ENCODE results near the gene CDH22. TPM values are rescaled to one million over a fixed set of nuclear protein-coding genes. Genes with fewer than 3 reads are reported as not detected.

The CDH22 gene
- total and polyA plus RNA-seq, 10 of the 15 experiments (the other 5 are each of a cell fraction or from before 2014, with no cell fraction given) = not detected

- Histone ChIP-seq H3K36me3 (ENCODE audit: control insufficient read depth in 2 of 2, insufficient read depth in 2 of 2, low read length in 1 of 2) (no peaks in the 10 kb centered on the region), H3K79me2 (ENCODE audit: control insufficient read depth, insufficient read depth, low read length) (no peaks in the 10 kb centered on the region), H3K9ac (ENCODE audit: control insufficient read depth, insufficient read depth, low read length) (no peak overlapping the region), H3K4me1 (ENCODE audit: control insufficient read depth, insufficient read depth, low read length) (no peaks in the 10 kb centered on the region), H3K27me3 (replicated peaks in 1 of 2; ENCODE audit: control insufficient read depth in 2 of 2, insufficient read depth in 2 of 2, low read length in 1 of 2) (peaks cover 5 to 14% of the 10 kb centered on the region in 2 experiments; a peak in 3 of 4 replicates), H3K27ac (ENCODE audit: control insufficient read depth, insufficient read depth) (no peak overlapping the region), H3K9me3 (replicated peaks; ENCODE audit: control insufficient read depth, insufficient read depth, low read length) (peaks cover 2% of the 10 kb centered on the region; the same call in 1 of the 3 replicates), H2AFZ (ENCODE audit: control insufficient read depth, low read depth, low read length) (no peak overlapping the region), H3K4me2 (ENCODE audit: control insufficient read depth, insufficient read depth) (no peak overlapping the region), H4K20me1 (ENCODE audit: control insufficient read depth, insufficient read depth) (no peaks in the 10 kb centered on the region; the same call in 1 of the 2 replicates), H3K4me3 (no peak overlapping the region)
- intact Hi-C loops (cut with micrococcal nuclease; ENCODE audit: unreplicated experiment) = no loop called here
- ATAC-seq = no peak
- ChIA-PET POLR2A (no interaction called here), SMC1A (ENCODE audit: uncharacterized antibody, unreplicated experiment) (interaction anchor here (0.7 kb wide), 1 partner anchor 51 kb away, joined by 3 read pairs; no protein-coding TSS in a partner anchor), RAD21 (ENCODE audit: unreplicated experiment) (interaction anchor here (1.3 kb wide), 1 partner anchor 64 kb away, joined by 4 read pairs; no protein-coding TSS in a partner anchor), CTCF (interaction anchor here (0.6 to 2.1 kb wide), 8 partner anchors 10 to 185 kb away, joined by 3 to 9 read pairs (median 4); no protein-coding TSS in a partner anchor)
- WGBS (ENCODE audit: insufficient coverage, insufficient replicate concordance, low lambda C conversion rate, missing lambda C conversion rate) = 35% methylated on average over 5 of the region's 5 CpGs
- no peak for DNase-seq (ENCODE audit: low read depth, low spot score)
- in situ Hi-C loops (cut with MboI) = no loop called here
- no TSS peak for BruUV-seq (replicated peaks)
- FAIRE-seq = no peak
- TF ChIP-seq HDGF (IDR thresholded peaks at IDR 0.05) (no peak), CTCF (IDR thresholded peaks at IDR 0.05 in 2 of 3, conservative IDR thresholded peaks at IDR 0.05 in 1 of 3; ENCODE audit: control insufficient read depth in 2 of 3, extremely low read depth in 1 of 3, insufficient read depth in 1 of 3, low read depth in 3 of 3, low read length in 3 of 3) (no peak), ESRRA (IDR thresholded peaks at IDR 0.05; ENCODE audit: low read length) (no peak), E2F4 (IDR thresholded peaks at IDR 0.05; ENCODE audit: low read depth, low read length) (no peak), NR2C1 (IDR thresholded peaks at IDR 0.05) (no peak), EED (IDR thresholded peaks at IDR 0.05; ENCODE audit: low read depth) (no peak), NFXL1 (IDR thresholded peaks at IDR 0.05; ENCODE audit: borderline replicate concordance) (no peak), HSF1 (IDR thresholded peaks at IDR 0.05; ENCODE audit: low read depth, low read length) (no peak), RELB (IDR thresholded peaks at IDR 0.05; ENCODE audit: low read depth) (no peak), POLR2A (IDR thresholded peaks at IDR 0.05; ENCODE audit: low read depth, low read length) (no peak), KDM1A (IDR thresholded peaks at IDR 0.05; ENCODE audit: borderline replicate concordance) (no peak), ZNF24 (IDR thresholded peaks at IDR 0.05) (no peak), IRF3 (IDR thresholded peaks at IDR 0.05) (no peak), MYC (IDR thresholded peaks at IDR 0.05; ENCODE audit: insufficient read depth, insufficient read length, insufficient replicate concordance, low read length, severe bottlenecking) (no peak), CREB1 (IDR thresholded peaks at IDR 0.05; ENCODE audit: low read depth) (no peak), ZSCAN29 (IDR thresholded peaks at IDR 0.05) (no peak), NFYA (IDR thresholded peaks at IDR 0.05; ENCODE audit: borderline replicate concordance, low read depth, low read length) (no peak)
Observed at GRCh38 chr20:46171909-46172308, 136.4 kb downstream of the CDH22 start.

Measured in GM12878 (cell line).